NCI-H2081 treated with DMSO at 0.1 percent for 48 hours (cell line): ENCODE data around the gene SIL1.
"Not testable (repeated sequence)": the region's sequence is repeated elsewhere in the genome, so short reads cannot be mapped to it uniquely, and the experiment has no call there.

Source experiments
- DNase-seq: peaks from one replicate; lab custom pipeline; 2025; lab: John Stamatoyannopoulos, UW

SIL1 gene

GRCh38 chr5:139140591-139141071, 57.5 kb downstream of the SIL1 start:
- no peak for DNase-seq

DNA sequence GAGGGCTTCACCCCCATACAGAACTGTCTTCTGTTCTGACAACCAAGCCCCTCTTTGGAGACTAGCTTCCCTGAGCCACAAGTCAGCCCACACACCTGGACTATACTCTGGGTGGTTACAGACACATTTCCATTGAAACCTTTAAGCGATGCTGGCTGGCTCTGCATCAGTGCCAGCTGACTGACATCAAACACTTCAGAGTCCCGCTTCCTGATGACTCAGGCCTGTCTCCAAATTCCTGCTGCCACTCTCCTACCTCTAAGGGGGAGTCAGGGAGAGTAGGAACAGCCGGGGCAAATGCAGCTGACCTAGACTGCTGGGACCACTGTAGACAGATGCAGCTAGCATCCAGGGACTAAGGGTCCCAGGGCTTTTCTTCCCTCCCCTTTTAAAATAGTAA, 59.4 kb downstream of the SIL1 start:
- DNase-seq = no peak

- DNase-seq = no peak
Observed at GRCh38 chr5:139138109-139138508, 60.1 kb downstream of the SIL1 start.

GRCh38 chr5:139137697-139138096, 60.5 kb downstream of the SIL1 start:
- DNase-seq = no peak

GRCh38 chr5:139134906-139135305, 63.3 kb downstream of the SIL1 start:
- DNase-seq = no peak

- DNase-seq = no peak
Observed at GRCh38 chr5:139133282-139133681, 64.9 kb downstream of the SIL1 start.

DNA sequence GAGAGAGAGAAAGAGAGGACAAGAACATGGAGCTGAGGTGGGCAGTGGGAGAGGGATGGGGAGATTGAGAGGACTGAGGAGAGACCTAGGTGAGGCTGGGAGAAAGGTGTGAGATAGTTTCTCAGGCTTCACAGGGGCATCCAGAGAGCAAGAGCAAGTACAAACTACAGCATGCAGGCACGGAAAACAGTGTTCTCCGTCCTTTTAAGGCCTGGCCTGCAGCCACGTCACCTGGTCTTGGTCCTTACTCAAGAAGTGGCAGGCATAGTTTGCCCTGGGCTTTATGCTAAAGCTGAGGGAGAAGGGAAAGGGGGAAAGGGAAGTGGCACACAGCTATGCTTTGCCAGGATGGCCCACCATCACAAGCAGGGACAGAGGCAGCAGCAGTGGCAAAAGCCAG, 65.7 kb downstream of the SIL1 start:
- no peak for DNase-seq

DNA sequence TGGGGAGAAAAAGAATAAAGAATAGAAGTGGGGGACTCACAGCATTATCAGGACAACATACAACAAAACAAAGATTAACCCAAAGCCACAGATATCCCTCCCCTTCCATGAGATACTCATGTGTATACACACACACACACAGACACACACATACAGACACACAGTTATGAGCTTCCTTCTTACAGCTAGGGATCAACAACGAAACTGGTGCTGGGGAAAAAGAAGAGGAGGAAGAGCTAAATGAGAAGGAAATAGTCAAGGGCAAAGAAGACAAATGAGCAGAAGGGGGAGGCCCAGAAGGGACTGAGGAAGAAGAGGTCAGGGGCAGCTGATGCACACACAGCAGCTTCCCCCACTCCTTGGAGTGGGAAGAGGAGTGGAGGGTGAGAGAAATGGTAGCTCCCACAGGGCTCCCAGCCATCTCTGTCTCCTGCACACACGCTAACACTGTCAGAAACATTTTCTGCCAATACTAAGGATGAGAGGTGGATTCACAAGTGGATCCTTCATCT, 66.2 kb downstream of the SIL1 start:
- DNase-seq = no peak

DNA sequence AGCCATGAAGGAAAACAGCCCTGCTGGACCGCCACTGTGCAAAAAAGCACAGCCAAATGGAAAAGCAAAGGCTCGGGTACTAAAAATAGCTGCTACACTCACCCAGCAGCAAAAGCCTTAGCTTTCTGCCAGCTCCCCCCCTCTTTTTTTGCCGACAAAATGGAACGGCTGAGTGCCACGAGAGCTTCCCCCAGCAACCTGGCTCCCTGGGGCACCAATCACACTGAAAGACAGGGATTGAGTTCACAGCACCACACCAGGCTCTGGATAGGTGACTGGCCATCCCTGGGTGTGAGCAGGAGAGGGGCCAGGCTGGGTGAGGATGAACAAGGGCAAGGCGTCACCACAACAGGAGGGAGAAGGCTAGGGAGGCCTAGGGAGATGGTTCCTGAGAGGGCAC, 66.7 kb downstream of the SIL1 start:
- DNase-seq = no peak

DNA sequence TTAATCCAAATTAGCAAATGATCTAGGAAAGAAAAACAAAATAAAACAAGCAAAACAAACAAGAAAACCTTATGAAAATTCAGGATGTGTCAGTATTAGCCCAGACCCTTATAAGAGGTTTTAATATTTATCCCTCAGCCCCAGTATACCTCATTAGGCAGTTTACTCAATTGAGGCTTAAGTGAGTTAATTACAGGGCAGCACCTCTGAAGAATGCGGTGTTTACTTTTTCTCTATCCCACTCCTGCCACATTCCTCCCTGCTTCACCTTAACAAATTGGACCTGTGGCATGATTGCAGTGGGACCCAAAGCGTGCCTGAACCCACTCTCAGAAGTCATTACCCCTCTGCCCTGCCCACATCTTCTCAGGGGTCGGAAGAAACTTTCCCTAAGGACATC, 67.1 kb downstream of the SIL1 start:
- DNase-seq = no peak

- DNase-seq = no peak
Observed at GRCh38 chr5:139130214-139130613, 68.0 kb downstream of the SIL1 start.

GRCh38 chr5:139126711-139127111, 71.5 kb downstream of the SIL1 start:
- DNase-seq = no peak

- DNase-seq = no peak
Observed at GRCh38 chr5:139125991-139126390, 72.2 kb downstream of the SIL1 start.

DNA sequence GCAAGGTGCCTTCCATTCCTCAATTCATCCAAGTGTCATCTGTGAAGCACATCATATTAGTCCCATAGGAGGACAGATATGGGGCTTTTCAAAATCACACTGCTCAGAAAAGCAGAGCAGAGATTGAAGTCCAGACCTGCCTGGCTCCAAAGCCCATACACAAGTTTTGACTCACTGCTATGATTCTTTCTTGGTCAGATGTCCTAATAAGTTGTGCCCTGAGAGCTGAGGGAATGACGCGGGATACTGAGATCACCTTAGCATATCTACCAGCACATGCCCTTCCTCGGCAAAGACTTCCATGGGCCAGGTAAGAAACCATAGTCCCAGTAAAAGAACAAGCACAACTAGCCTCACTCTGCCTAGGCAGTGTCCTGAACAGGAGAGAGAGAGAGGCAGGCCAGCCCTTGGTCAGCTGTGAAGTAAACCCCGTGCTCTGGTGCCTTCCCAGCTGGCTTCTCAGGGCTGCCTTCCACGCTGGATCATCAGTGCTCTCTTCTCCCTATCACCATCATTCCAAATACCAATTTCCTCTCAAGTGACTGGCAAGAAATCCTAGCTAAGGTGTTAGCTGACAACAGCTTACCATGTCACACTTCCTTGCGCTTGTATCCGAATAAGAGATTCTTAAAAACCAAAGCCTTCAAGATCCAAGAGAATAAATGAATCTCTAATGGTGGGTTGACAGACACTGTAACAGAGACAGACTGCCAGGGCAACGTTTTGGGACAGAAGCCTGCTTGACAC, 73.2 kb downstream of the SIL1 start:
- DNase-seq = no peak

DNA sequence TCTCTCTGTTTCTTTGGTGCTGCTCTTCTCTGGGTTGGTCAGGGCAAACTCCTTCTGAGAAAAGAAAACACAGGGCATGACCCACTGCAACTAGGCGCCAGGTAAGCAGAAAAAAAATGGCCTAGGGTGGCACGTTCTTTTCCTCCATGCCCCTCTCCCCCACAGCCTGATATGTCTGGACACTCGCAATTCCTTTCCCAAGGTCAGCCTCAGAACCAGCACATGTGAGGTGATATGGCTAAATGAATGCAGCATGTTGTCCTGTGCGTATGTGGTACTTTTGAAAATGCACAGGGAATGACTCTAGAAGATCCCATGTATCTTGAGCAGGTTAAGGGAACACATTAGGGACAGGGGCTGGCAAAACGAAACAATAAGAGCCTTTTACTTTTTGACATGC, 77.0 kb downstream of the SIL1 start:
- DNase-seq = no peak

- no peak for DNase-seq
Observed at GRCh38 chr5:139120521-139120920, 77.6 kb downstream of the SIL1 start.

DNA sequence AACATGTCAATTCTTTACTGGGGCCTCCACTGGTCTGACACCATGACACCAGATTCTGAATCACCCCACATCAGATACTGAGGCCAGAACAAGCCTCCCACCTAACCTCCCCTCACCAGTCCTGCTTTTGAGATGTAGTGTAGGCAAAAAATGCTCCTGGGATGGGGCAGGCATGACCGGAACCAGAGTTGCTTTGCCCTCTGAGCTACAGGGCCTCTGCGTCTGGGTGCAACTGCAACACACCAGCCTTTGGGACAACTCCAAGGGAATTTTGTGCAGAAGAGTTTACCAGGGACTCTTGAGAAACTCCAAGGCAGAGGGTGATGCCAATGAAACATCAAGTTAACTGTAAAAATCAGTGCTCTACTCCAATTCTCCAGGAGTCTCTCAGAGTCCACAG, 79.4 kb downstream of the SIL1 start:
- DNase-seq = no peak

- DNase-seq = no peak
Observed at GRCh38 chr5:139117342-139117884, 80.8 kb downstream of the SIL1 start.

DNA sequence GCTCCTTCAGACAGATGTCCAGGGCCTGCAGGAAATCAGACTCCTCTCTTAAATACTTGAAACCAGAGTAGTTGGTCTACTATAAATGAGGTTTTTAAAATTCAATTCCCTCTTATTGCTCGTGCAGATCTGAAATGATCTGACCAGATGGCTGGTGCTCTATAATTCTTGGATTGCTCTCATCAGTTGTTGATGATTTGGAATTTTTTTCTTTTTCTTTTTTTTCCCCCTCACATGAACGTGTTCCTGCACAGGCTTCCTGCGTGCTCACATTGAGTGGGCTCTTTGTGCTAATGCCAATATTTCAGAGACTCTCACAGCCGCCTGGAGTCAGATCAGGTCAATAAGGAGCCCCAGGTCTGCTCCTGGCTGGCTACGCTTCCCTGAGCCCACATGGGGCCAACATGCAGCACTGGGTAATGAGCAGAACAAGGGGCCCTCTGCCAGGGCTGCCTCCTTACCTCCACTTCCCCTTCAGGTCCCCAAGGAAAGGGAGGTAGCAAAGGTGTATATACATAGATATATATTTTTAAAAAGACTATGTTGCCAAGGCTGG, 82.0 kb downstream of the SIL1 start:
- DNase-seq = no peak

DNA sequence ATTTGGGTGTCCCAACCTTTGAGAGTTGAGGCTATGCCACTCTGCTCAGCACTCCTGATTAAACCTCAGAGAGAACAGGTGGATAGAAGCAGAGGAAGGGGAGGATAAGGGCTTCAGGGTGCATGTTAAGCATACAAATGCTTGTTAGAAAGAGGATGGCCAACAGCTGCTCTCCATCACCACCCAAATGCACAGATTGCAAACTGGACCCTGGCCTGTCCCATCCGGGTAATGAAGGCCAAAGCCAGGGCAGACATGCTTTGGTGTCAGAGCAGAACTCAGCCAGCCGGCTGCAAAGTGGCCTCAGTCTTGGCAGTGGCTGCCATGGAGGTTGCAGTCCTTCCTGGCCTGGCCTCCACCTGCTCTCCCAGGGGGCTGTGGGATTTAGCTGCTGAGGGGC, 84.3 kb downstream of the SIL1 start:
- no peak for DNase-seq

DNA sequence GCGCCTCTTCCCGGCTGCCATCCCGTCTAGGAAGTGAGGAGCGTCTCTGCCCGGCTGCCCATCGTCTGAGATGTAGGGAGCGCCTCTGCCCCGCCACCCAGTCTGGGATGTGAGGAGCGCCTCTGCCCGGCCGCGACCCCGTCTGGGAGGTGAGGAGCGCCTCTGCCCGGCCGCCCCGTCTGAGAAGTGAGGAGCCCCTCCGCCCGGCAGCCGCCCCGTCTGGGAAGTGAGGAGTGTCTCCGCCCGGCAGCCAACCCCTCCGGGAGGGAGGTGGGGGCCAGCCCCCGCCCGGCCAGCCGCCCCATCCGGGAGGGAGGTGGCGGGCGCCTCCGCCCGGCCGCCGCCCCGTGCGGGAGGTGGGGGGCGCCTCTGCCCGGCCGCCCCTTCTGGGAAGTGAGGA, 85.8 kb downstream of the SIL1 start:
- DNase-seq = not testable (repeated sequence)

GRCh38 chr5:139110526-139111168, 87.5 kb downstream of the SIL1 start:
- no peak for DNase-seq
